CD4-positive, alpha-beta memory T cell (primary cell): ENCODE data around the gene HOXB6. TPM values are rescaled to one million over a fixed set of nuclear protein-coding genes. Genes with fewer than 3 reads are reported as not detected.

Experiments
- CTCF ChIA-PET: fragments of 350-600 bp; sonication (Branson Sonifier 250); formaldehyde crosslinking; loops from one replicate; lab custom pipeline; 2021; ENCODE audit warnings: inconsistent platforms; ENCODE audit not compliant: partially characterized antibody; lab: Charles Lee
- POLR2A ChIA-PET: fragments of 350-600 bp; sonication (Branson Sonifier 250); formaldehyde crosslinking; loops from one replicate; lab custom pipeline; 2021; ENCODE audit not compliant: partially characterized antibody; lab: Charles Lee
- DNase-seq, 5 donors: peaks; one replicate each; pipeline versions ENCODE4 v3.0.0 to v3.0.0-alpha.2; 2020 to 2022; ENCODE audit warnings: mixed read lengths in 1 of 5
- H3K27ac ChIP-seq: one replicate; pipeline ENCODE4 v1.7.0; 2013; ENCODE audit warnings: low read depth, low read length
- H3K27me3 ChIP-seq: 2 replicates; pipeline ENCODE4 v1.7.0; 2013; ENCODE audit warnings: mild to moderate bottlenecking, low read length, moderate library complexity; ENCODE audit not compliant: insufficient read depth
- H3K36me3 ChIP-seq: 2 replicates; pipeline ENCODE4 v1.7.0; 2013; ENCODE audit warnings: mild to moderate bottlenecking, low read length, moderate library complexity; ENCODE audit not compliant: insufficient read depth
- H3K4me1 ChIP-seq: 2 replicates; pipeline ENCODE4 v1.7.0; 2013; ENCODE audit warnings: mild to moderate bottlenecking, low read length, moderate library complexity; ENCODE audit not compliant: insufficient read depth
- H3K4me3 ChIP-seq, 2 donors: one replicate each; pipeline ENCODE4 v1.7.0; 2013; ENCODE audit warnings: low read length in 2 of 2, mild to moderate bottlenecking in 1 of 2
- H3K9me3 ChIP-seq, 2 donors: one replicate each; pipeline ENCODE4 v1.7.0; 2013; ENCODE audit warnings: low read length in 2 of 2, control low read depth in 1 of 2; ENCODE audit not compliant: control insufficient read depth in 1 of 2
- H3K27ac Mint-ChIP-seq, 7 donors: one replicate each; pipeline ENCODE4 v1.8.0; 2020 to 2021; ENCODE audit warnings: mixed read lengths in 7 of 7, mild to moderate bottlenecking in 6 of 7, inconsistent platforms in 3 of 7, moderate library complexity in 3 of 7
- H3K27me3 Mint-ChIP-seq, 2 donors: one replicate each; pipeline ENCODE4 v1.8.0; 2020 to 2021; ENCODE audit warnings: mixed read lengths in 2 of 2
- H3K36me3 Mint-ChIP-seq, 2 donors: one replicate each; pipeline ENCODE4 v1.8.0; 2020 to 2021; ENCODE audit warnings: mixed read lengths in 2 of 2, inconsistent platforms in 1 of 2, mild to moderate bottlenecking in 1 of 2
- H3K4me1 Mint-ChIP-seq, 4 donors: one replicate each; pipeline ENCODE4 v1.8.0; 2020 to 2021; ENCODE audit warnings: mixed read lengths in 4 of 4, mild to moderate bottlenecking in 1 of 4
- H3K4me3 Mint-ChIP-seq, 8 donors: one replicate each; pipeline ENCODE4 v1.8.0; 2020 to 2021; ENCODE audit warnings: mixed read lengths in 8 of 8, mild to moderate bottlenecking in 7 of 8, moderate library complexity in 6 of 8, inconsistent platforms in 3 of 8
- H3K9me3 Mint-ChIP-seq, 8 donors: one replicate each; pipeline ENCODE4 v1.8.0; 2020 to 2021; ENCODE audit warnings: mixed read lengths in 8 of 8, mild to moderate bottlenecking in 5 of 8, inconsistent platforms in 3 of 8, moderate library complexity in 1 of 8
- intact Hi-C: fragments of 100-400 bp; cut with micrococcal nuclease; formaldehyde crosslinking; loops from one replicate; pipeline ENCODE4 v1.15.1; 2023
- microRNA-seq: library from miRNA; unstranded; fragments of <30 nt; microRNA quantifications from one replicate; pipeline ENCODE4 v1.2.0, GENCODE V29; 2021; ENCODE audit warnings: borderline replicate concordance, borderline number of aligned reads, borderline microRNAs expressed, mixed read lengths
- polyA plus RNA-seq, 2 donors: library from polyadenylated mRNA; unstranded; fragments of 300-500 nt; fragmentation: Illumina TruSeq; gene quantifications; one replicate each; pipeline ENCODE4 v1.2.3, GENCODE V29; 2021
- total RNA-seq, 2 experiments: library from RNA; stranded (reverse); gene quantifications; one replicate each; pipeline ENCODE4 v1.2.3, GENCODE V29; 2021

Gene HOXB6
- total and polyA plus RNA-seq, 4 experiments from 2014 or later = 0.38 TPM; not detected in 3

GRCh38 chr17:48546924-48547807 lies 57.6 kb downstream of the HOXB6 start:
- H3K4me3 ChIP-seq = no peak overlapping the region
- ChIA-PET POLR2A (interaction anchor here (0.7 to 1.8 kb wide), 5 partner anchors 8 to 34 kb away, joined by 3 to 12 read pairs (median 6); partner anchors contain the start of gene HOXB4), CTCF (interaction anchor here (0.8 to 1.9 kb wide), 6 partner anchors 10 to 55 kb away, joined by 3 to 8 read pairs (median 4); partner anchors contain the start of gene HOXB5)
- H3K9me3 ChIP-seq = no peaks in the 10 kb centered on the region
- intact Hi-C loops = no loop called here
- Mint-ChIP-seq H3K9me3 (no peaks in the 10 kb centered on the region), H3K27me3 (peaks cover 0 to 7% of the 10 kb centered on the region in 2 donors), H3K4me1 (peaks cover 11 to 59% (median 34%) of the 10 kb centered on the region in 4 donors), H3K27ac (peak overlapping the region; percentile 62 to 94 (median 88)), H3K36me3 (peaks cover 4 to 11% of the 10 kb centered on the region in 2 donors), H3K4me3 (peak overlapping the region; percentile 44 to 89 (median 66))
- H3K27me3 ChIP-seq = no peaks in the 10 kb centered on the region
- no peaks in the 10 kb centered on the region for H3K36me3 ChIP-seq
- no peak for DNase-seq
- peaks cover 30% of the 10 kb centered on the region for H3K4me1 ChIP-seq
- H3K27ac ChIP-seq = peak overlapping the region; percentile 51

GRCh38 chr17:48546137-48546923 lies 58.5 kb downstream of the HOXB6 start:
- Mint-ChIP-seq H3K4me1 (peaks cover 11 to 64% (median 36%) of the 10 kb centered on the region in 4 donors), H3K4me3 (peak overlapping the region; percentile 18 to 97 (median 74))

More at GRCh38 chr17:48546137-48546923, 58.5 kb downstream of the HOXB6 start:
- ChIA-PET POLR2A (interaction anchor here (0.7 to 1.8 kb wide), 6 partner anchors 9 to 33 kb away, joined by 3 to 12 read pairs (median 4); partner anchors contain the start of gene HOXB4), CTCF (interaction anchor here (0.7 to 1.9 kb wide), 5 partner anchors 11 to 1605 kb away, joined by 3 to 8 read pairs (median 3); no protein-coding TSS in a partner anchor)
- H3K4me1 ChIP-seq = peaks cover 31% of the 10 kb centered on the region
- Mint-ChIP-seq H3K9me3 (no peaks in the 10 kb centered on the region), H3K27me3 (peaks cover 0 to 7% of the 10 kb centered on the region in 2 donors), H3K27ac (peak overlapping the region; percentile 41 to 90 (median 87)), H3K36me3 (peaks cover 4 to 16% of the 10 kb centered on the region in 2 donors)
- no peak for DNase-seq
- no peak overlapping the region for H3K4me3 ChIP-seq
- H3K27me3 ChIP-seq = no peaks in the 10 kb centered on the region
- intact Hi-C loops = no loop called here
- H3K36me3 ChIP-seq = no peaks in the 10 kb centered on the region
- H3K9me3 ChIP-seq = no peaks in the 10 kb centered on the region
- H3K27ac ChIP-seq = no peak overlapping the region

Small RNA genes lying within 50 kb of the gene (microRNA-seq; reads per million reads assigned to microRNA genes)
- not detected for gene MIR196A1

Other genes starting within 250 kb of the HOXB6 start
- gene SKAP1, start 174.8 kb downstream of the HOXB6 start, total RNA-seq = 10 to 100 TPM; 83.4 to 88.7 TPM
- 100 to 1,000 TPM; 242 to 336 TPM for gene SKAP1, start 174.8 kb downstream of the HOXB6 start, polyA plus RNA-seq
- not detected for gene HOXB1, start 74.0 kb downstream of the HOXB6 start, total RNA-seq
- not detected for gene HOXB1, start 74.0 kb downstream of the HOXB6 start, polyA plus RNA-seq
- gene HOXB2, start 59.9 kb downstream of the HOXB6 start, total RNA-seq = 10 to 100 TPM; 34.4 to 39.2 TPM
- 10 to 100 TPM; 12.7 to 36.5 TPM for gene HOXB2, start 59.9 kb downstream of the HOXB6 start, polyA plus RNA-seq
- 1 to 10 TPM; 3.1 to 4.5 TPM for gene HOXB4, start 26.6 kb downstream of the HOXB6 start, total RNA-seq
- under 1 TPM; 0.11 to 0.13 TPM for gene HOXB4, start 26.6 kb downstream of the HOXB6 start, polyA plus RNA-seq
- 10 to 100 TPM; 11.2 to 14.5 TPM for gene HOXB3, start 14.7 kb downstream of the HOXB6 start, total RNA-seq
- under 1 TPM in 1 of 2 donors, not detected in 1; 0.10 TPM for gene HOXB3, start 14.7 kb downstream of the HOXB6 start, polyA plus RNA-seq
- gene HOXB5, start 11.2 kb downstream of the HOXB6 start, total RNA-seq = not detected
- not detected for gene HOXB5, start 11.2 kb downstream of the HOXB6 start, polyA plus RNA-seq
- under 1 TPM in 1 of 2 experiments, not detected in 1; 0.25 TPM for gene HOXB7, start 6.0 kb upstream of the HOXB6 start, total RNA-seq
- gene HOXB7, start 6.0 kb upstream of the HOXB6 start, polyA plus RNA-seq = 1 to 10 TPM in 1 of 2 donors, under 1 TPM in 1; 0.23 to 1.3 TPM
- not detected for gene HOXB8, start 10.3 kb upstream of the HOXB6 start, total RNA-seq
- gene HOXB8, start 10.3 kb upstream of the HOXB6 start, polyA plus RNA-seq = not detected
- not detected for gene HOXB9, start 21.4 kb upstream of the HOXB6 start, total RNA-seq
- not detected for gene HOXB9, start 21.4 kb upstream of the HOXB6 start, polyA plus RNA-seq
- gene PRAC1, start 117.5 kb upstream of the HOXB6 start, total RNA-seq = not detected
- gene PRAC1, start 117.5 kb upstream of the HOXB6 start, polyA plus RNA-seq = not detected
- not detected for gene PRAC2, start 118.2 kb upstream of the HOXB6 start, total RNA-seq
- gene PRAC2, start 118.2 kb upstream of the HOXB6 start, polyA plus RNA-seq = not detected
- not detected for gene HOXB13, start 123.8 kb upstream of the HOXB6 start, total RNA-seq
- not detected for gene HOXB13, start 123.8 kb upstream of the HOXB6 start, polyA plus RNA-seq
- gene TTLL6, start 212.2 kb upstream of the HOXB6 start, total RNA-seq = not detected
- gene TTLL6, start 212.2 kb upstream of the HOXB6 start, polyA plus RNA-seq = not detected
- gene CALCOCO2, start 226.0 kb upstream of the HOXB6 start, total RNA-seq = 100 to 1,000 TPM; 107 to 118 TPM
- gene CALCOCO2, start 226.0 kb upstream of the HOXB6 start, polyA plus RNA-seq = 100 to 1,000 TPM; 169 to 196 TPM